HT-29 (cell line): ENCODE measurements around the gene BMPR1A. TPM values are rescaled to one million over a fixed set of nuclear protein-coding genes. Genes with fewer than 3 reads are reported as not detected.
"Not testable (repeated sequence)": the region's sequence is repeated elsewhere in the genome, so short reads cannot be mapped to it uniquely, and the experiment has no call there.

Source experiments
- DNase-seq: peaks from one replicate; pipeline ENCODE4 v3.0.0-alpha.2; 2015; ENCODE audit warnings: low spot score
- total RNA-seq: library from RNA; depleted of rRNA; stranded (reverse); fragments of >200 nt; shearing (Covaris generic); gene quantifications from 2 replicates; pipeline ENCODE4 v1.2.3, GENCODE V29; 2014

BMPR1A gene
- total RNA-seq, 1 experiment from 2014 or later = 11.2 TPM

DNA sequence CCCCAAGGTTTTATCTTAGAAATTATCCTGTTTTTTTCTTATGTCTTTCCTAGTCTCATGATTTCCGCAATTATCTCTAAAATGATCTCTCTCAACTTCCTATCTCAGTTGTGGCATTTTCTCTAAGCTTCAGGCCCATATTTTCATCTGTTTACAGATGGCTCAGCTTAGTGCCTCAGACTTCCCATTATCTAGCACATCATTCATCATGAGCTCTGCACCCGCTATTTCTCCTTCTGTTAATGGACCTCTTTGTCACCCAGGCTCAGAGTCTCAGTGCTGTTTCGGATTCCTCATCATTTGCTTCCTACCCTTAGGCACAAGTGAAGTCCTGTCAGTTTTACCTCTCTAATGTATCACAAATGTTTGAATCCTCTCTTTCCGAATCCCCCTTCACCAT lies 84.1 kb downstream of the BMPR1A start:
- DNase-seq = no peak

DNA sequence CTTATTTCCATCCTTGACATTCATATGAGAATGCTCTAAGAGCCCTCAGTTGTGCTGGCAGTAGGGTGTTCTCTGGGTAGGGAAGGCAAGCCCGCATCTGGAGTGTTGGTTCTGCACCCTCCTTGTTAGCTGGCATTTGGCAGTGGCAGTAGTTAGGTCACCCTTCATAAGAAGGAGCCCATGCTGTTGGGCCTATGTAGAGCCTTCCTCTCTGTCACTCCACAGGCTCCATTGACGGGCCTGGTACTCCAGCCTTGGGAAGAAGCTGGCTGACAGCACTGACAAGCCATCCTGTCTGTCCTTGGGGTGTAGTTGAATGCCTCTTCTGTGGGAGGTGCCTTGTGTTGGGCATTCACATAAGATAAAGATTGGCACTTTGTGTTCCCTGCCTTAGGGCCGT lies 89.7 kb downstream of the BMPR1A start:
- no peak for DNase-seq

DNA sequence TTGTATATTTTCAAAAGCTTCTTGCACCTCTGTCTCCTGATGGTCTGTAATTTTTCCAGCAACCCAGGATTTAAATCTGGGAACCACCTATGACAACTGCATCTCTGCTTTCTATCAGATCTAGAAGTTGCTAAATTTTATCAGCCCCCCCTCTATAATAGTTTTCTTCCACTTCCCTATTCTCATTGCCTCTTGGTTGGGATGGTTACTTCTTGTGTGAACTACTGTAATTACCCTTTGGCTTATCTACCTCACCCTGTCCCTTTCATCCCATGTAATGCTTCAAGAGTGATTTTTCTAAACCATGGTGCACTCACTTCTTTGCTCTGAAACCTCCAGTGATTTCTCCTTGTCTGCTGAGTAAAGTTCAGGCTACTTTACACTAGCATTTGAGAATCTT lies 92.3 kb downstream of the BMPR1A start:
- no peak for DNase-seq

GRCh38 chr10:86849181-86849894 lies 92.9 kb downstream of the BMPR1A start:
- DNase-seq = no peak

DNA sequence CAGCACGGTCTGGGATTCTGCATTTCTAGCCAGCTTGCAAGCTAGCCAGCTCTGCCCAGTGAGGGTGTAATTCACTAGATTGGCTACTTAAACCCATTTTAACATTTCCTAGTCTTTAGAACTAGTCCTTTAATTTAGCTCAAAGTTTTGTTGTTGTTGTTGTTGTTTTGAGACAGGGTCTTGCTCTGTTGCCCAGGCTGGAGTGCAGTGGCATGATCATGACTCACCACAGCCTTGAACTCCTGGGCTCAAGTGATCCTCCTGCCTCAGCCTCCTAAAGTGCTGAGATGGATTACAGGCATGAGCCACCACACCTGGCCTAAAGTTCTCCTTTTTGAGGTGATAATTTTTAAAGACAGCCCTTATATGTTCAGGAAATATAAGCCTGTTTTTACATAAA lies 94.1 kb downstream of the BMPR1A start:
- DNase-seq = no peak

DNA sequence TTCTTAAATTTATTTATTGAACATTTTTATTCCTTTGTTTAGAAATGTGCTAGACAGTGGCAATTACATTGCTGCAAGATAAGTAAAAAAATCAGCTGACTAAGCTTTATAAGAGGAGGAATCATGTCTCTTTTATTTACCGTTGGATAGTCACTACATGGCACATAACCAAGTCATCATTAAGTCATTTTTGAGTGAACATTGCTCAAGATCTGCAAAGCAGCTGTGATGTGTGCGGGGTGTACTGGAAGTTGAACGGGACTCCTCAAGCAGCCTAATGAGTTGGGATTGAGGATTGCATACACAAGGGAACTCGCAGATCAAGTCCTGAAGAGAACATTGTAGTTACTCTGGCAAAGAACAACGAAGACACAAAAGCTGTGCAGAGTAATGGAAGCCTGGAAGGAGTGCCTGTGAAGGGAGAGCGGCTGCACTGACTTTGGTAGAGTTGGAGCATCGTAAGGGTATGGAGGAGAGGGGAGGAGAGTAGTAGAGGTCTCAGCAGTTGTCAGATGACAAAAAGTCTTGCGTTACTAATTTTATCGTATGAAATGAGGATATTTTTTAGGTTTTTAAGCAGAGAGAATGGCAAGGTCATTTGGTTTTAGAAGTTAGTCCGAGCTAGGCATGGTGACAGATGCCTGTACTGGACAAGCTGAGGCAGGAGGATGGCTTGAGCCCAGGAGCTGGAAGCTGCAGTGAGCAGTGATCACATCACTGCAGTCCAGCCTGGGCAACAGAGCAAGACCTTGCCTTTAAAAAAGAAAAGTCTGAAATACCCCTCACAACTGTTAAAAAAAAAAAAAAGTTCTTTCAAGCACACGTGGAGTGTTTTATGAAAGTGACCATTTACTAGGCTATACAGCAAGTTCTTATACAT lies 95.1 kb downstream of the BMPR1A start:
- no peak for DNase-seq

- not testable (repeated sequence) for DNase-seq
Observed at GRCh38 chr10:86853582-86853981, 97.2 kb downstream of the BMPR1A start.

DNA sequence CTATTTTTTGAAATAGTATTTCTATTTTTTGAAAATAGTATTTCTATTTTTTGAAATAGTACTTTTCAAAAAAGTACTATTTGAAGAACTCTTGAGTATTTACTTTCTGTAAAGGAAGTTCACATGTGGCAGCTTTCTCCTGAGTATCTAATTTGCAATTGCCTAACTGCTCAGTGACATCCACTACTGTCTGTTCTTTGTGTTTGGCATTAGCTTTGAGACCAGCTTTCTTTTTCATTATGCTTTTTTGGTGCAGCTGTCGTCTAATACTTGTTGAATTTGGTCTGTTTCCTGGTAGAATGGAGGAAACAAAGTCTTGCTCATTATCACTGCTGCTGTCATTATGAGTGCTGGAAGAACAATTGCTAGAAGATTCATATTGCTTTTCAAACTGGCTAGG lies 99.1 kb downstream of the BMPR1A start:
- DNase-seq = no peak

DNA sequence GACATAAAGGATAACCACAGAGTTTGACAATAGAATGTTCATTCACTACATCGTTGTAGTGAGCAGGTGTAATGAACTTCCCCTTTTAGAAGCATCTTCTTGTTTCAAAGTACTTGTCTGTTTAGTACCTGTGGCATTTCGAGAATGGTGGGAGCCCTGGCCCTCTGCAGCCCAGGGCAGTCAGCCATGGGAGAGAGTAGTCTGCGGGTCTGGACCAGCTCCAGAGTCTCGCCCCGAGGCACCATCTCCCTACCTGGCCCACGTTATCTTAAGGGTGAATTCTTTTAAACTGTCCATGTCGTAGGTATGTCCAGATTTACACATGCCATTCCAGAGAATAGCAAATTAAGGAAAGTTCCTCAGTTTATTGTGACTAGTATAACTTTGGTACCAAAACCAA lies 99.7 kb downstream of the BMPR1A start:
- no peak for DNase-seq

- DNase-seq = no peak
Observed at GRCh38 chr10:86857128-86857721, 100.8 kb downstream of the BMPR1A start.

DNA sequence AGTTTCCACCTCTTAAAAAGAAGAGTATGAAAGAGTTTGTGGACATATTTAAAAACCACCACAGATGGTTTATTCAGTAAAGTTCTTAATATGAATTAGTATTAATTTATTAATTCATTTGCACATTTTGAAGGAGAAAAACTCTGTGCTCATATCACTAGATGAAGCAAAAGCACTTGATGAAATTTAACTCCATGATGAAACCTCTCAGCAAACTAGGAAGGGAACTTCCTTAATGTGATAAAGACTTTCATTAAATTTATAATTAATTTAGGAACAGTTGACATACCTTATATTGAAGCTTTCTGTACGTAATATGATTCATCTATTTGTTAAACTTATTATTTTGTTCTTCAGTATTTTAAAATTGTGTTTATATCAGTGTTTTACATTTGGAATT lies 101.6 kb downstream of the BMPR1A start:
- no peak for DNase-seq

DNA sequence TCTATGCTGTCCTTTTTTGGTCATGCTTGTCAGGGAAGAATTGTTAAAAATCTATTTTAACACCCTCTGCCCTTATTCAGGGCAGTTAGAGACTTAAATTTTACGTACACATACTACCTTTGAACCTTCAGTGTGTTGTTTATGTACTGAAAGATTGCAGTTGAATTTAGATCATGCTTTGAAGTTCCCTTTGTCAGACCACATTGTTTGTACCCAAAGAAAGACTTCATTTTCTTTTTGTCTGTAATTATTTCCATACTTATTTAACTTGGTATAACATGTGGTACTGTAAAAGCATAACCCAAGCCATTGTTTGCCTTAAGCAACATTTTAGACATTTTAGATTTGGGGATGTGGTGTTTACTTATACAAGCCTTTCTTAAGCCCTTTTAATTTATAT lies 104.9 kb downstream of the BMPR1A start:
- DNase-seq = no peak

DNA sequence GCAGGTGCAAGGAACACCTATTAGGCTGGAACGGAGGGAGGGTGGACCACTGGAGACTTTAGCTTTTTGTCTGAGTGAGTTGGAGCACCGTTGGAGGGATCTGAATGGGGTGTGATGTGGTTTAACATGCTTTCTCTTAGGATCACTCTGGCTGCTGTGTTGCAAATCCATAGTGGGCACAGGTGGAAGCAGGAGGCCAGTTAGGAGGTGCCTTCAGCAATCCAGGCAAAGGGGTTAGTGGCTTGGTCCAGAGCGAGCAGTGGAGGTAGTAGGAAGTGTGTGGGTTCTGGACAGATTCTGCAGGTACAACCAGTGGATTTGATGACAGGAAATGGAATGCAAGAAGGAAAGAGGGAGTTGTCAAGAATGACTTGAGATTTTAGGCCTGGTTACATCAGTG lies 106.0 kb downstream of the BMPR1A start:
- DNase-seq = no peak

DNA sequence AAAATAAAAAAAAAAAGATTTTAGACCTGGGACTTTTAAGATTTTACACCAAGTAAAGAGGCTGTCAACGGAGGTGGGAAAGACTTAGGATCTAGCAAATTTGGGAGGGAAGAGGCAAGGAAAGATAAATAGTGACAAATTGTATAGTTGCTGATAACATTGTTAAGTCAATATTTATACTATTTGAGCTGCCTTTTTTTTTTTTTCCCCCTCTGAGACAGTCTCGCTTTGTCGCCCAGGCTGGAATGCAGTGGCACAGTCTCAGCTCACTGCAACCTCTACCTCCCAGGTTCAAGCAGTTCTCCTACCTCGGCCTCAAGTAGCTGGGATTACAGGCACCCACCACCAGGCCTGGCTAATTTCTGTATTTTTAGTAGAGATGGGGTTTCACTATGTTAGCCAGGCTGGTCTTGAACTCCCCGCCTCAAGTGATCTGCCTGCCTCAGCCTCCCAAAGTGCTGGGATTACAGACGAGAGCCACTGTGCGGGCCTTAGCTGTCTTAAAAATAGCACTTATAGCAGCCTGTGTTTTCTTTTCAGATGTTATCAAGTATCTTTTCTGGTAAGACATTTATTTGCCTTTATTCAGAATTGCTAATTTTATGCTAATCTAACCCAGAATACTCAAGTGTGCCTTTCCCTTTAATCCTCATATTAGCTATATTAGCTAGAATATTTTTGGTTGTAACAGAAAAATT lies 106.5 kb downstream of the BMPR1A start:
- no peak for DNase-seq

DNA sequence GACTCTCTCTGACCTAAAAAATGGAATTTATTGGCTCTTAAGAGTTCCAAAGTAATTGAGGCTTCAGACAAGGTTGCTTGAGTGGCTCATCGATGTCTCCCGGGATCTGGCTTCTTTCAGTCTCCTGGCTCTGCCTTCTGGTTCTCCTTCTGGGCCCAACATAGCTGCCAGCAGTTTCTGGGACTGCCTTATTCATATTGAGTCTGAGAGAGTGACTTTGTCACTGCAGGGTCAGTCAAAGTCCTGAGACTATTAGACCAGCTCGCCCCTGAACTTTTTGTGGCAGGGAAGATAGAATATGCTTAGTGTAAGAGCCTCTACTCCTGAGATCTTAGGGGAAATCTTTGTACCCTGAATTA lies 107.0 kb downstream of the BMPR1A start:
- no peak for DNase-seq

DNA sequence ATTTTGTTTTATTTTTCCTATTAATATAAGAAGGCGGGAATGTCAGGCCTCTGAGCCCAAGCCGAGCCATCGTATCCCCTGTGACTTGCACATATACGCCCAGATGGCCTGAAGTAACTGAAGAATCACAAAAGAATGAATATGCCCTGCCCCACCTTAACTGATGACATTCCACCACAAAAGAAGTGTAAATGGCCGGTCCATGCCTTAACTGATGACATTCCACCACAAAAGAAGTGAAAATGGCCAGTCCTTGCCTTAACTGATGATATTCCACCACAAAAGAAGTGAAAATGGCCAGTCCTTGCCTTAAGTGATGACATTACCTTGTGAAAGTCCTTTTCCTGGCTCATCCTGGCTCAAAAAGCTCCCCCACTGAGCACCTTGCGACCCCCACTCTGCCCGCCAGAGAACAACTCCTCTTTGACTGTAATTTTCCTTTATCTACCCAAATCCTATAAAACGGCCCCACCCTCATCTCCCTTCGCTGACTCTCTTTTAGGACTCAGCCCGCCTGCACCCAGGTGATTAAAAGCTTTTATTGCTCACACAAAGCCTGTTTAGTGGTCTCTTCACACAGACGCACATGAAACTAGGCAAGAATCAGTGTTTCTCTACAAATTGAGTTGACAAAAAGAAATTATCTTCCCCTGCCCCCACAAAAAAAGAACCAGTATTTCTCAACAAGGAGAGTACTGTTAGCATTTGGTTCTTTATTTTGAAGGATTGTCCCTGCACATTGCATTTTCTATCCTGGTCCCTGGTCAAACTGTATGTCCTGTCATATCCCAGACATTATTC lies 108.8 kb downstream of the BMPR1A start:
- not testable (repeated sequence) for DNase-seq

GRCh38 chr10:86867149-86867548 lies 110.7 kb downstream of the BMPR1A start:
- no peak for DNase-seq

DNA sequence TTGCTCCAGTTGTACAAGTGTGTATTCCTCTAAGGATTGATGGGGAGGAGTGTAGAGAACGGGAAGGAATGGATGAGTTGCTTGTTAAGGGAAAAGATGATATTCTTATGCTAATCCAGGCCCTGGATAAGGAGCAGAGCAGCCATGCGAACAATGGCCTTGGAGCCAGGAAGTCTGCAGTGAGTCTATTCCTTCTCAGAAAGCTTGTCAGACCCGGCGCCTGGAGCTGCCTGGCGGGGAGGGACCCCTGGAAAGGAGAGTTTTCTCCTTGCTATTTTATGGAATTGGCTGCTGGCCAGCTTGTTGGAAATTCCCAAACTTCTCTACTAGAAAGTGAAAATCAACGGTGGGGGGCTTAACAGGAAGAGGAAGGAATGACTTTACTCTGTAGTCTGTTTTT lies 111.9 kb downstream of the BMPR1A start:
- DNase-seq = no peak

GRCh38 chr10:86870679-86871078 lies 114.3 kb downstream of the BMPR1A start:
- no peak for DNase-seq

GRCh38 chr10:86871563-86872183 lies 115.3 kb downstream of the BMPR1A start:
- DNase-seq = no peak

DNA sequence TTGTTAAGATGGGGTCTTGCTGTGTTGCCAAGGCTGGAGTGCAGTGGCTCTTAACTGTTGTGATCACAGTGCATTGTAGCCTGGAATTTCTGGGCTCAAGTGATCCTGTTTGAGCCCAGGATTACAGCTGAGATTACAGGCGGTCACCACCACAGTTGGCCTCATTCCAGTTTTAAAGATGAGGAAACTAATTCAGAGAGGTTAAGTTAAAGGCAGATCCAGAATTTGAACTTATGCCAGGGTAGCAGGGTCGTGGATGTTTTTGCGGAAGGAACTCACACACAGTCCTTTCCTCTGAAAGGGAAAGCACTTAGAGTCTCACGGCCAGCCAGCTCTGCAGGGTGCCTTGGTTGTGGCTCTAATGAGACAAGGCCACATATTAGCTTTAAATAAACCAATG lies 116.3 kb downstream of the BMPR1A start:
- DNase-seq = no peak
